IMR-90 (cell line): Measurements from ENCODE around the gene AKT2. TPM values are rescaled to one million over a fixed set of nuclear protein-coding genes. Genes with fewer than 3 reads are reported as not detected.

Experiments
- ATAC-seq: fragments of 200-7000 bp; cut with Tn5 transposase; 2 replicates; pipeline ENCODE4 v1.9.1; 2020; ENCODE audit warnings: low read depth, mild to moderate bottlenecking, moderate library complexity
- BruUV-seq: library from RNA; stranded (reverse); fragments of 400-500 nt; replicated peaks from 2 replicates; lab custom pipeline; 2021; lab: Mats Ljungman, UMichigan
- CTCF ChIA-PET: fragments of 300-600 bp; formaldehyde crosslinking; extraction: SDS; loops from one replicate; lab custom pipeline; 2021; ENCODE audit warnings: antibody characterized with exemption; lab: Yijun Ruan, JAX
- POLR2A ChIA-PET: fragments of 300-600 bp; sonication (Branson Sonifier 250); formaldehyde crosslinking; loops from one replicate; lab custom pipeline; 2022; ENCODE audit warnings: antibody characterized with exemption; ENCODE audit not compliant: unreplicated experiment; lab: Charles Lee
- DNase-seq: peaks from one replicate; pipeline ENCODE4 v3.0.0; 2013
- H2AFZ ChIP-seq: replicated peaks from 2 replicates; pipeline ENCODE3; 2013; ENCODE audit warnings: low read length, mild to moderate bottlenecking; ENCODE audit not compliant: poor library complexity
- H2AK5ac ChIP-seq: 2 replicates; pipeline ENCODE4 v1.6.1; 2013; ENCODE audit warnings: low read depth, low read length, inconsistent platforms
- H2AK9ac ChIP-seq: replicated peaks from 2 replicates; pipeline ENCODE3; 2013; ENCODE audit warnings: mild to moderate bottlenecking, low read depth, low read length, moderate library complexity; ENCODE audit not compliant: poor library complexity
- H2BK120ac ChIP-seq: 2 replicates; pipeline ENCODE4 v1.6.1; 2013; ENCODE audit warnings: low read depth, low read length, inconsistent platforms
- H2BK15ac ChIP-seq: 3 replicates; pipeline ENCODE4 v1.6.1; 2013; ENCODE audit warnings: low read depth, low read length, inconsistent platforms
- H2BK20ac ChIP-seq: 2 replicates; pipeline ENCODE4 v1.6.1; 2013; ENCODE audit warnings: low read depth, mild to moderate bottlenecking, inconsistent platforms, low read length, moderate library complexity
- H2BK5ac ChIP-seq: 2 replicates; pipeline ENCODE4 v1.6.1; 2013; ENCODE audit warnings: mild to moderate bottlenecking, low read depth, low read length, inconsistent platforms; ENCODE audit not compliant: poor library complexity, severe bottlenecking
- H3K14ac ChIP-seq: replicated peaks from 2 replicates; pipeline ENCODE4 v1.6.1; 2013; ENCODE audit warnings: low read depth, low read length, inconsistent platforms
- H3K18ac ChIP-seq: 2 replicates; pipeline ENCODE4 v1.6.1; 2013; ENCODE audit warnings: low read depth, low read length, control low read depth
- H3K23ac ChIP-seq: 2 replicates; pipeline ENCODE4 v1.6.1; 2013; ENCODE audit warnings: low read depth, low read length, inconsistent platforms
- H3K27ac ChIP-seq: 2 replicates; pipeline ENCODE4 v1.5.1; 2013; ENCODE audit warnings: mild to moderate bottlenecking, control low read depth, low read length; ENCODE audit not compliant: insufficient read depth
- H3K27me3 ChIP-seq: 2 replicates; pipeline ENCODE4 v1.6.1; 2013; ENCODE audit warnings: low read length; ENCODE audit not compliant: control insufficient read depth, insufficient read depth
- H3K36me3 ChIP-seq: 2 replicates; pipeline ENCODE4 v1.6.1; 2013; ENCODE audit warnings: low read length, mixed read lengths; ENCODE audit not compliant: control insufficient read depth, insufficient read depth
- H3K4ac ChIP-seq: 2 replicates; pipeline ENCODE4 v1.6.1; 2013; ENCODE audit warnings: low read depth, low read length, inconsistent platforms
- H3K4me1 ChIP-seq: 2 replicates; pipeline ENCODE4 v1.6.1; 2013; ENCODE audit warnings: low read length, mixed read lengths; ENCODE audit not compliant: control insufficient read depth, insufficient read depth
- H3K4me2 ChIP-seq: 2 replicates; pipeline ENCODE4 v1.6.1; 2013; ENCODE audit warnings: low read depth, mild to moderate bottlenecking, control low read depth, low read length, moderate library complexity
- H3K4me3 ChIP-seq: 2 replicates; pipeline ENCODE4 v1.5.1; 2013; ENCODE audit warnings: low read depth, mild to moderate bottlenecking, control low read depth, low read length, moderate library complexity; ENCODE audit not compliant: insufficient read depth
- H3K56ac ChIP-seq: 2 replicates; pipeline ENCODE4 v1.6.1; 2013; ENCODE audit warnings: low read length, inconsistent platforms; ENCODE audit not compliant: insufficient read depth; ENCODE audit errors: extremely low read depth
- H3K79me1 ChIP-seq, 2 experiments: 2 replicates each; pipeline ENCODE4 v1.6.1; 2013; ENCODE audit warnings: low read length in 2 of 2, inconsistent platforms in 1 of 2, low read depth in 1 of 2
- H3K9ac ChIP-seq: 2 replicates; pipeline ENCODE4 v1.6.1; 2013; ENCODE audit warnings: low read depth, low read length, control low read depth
- H3K9me1 ChIP-seq: 2 replicates; pipeline ENCODE4 v1.6.1; 2013; ENCODE audit warnings: low read length, inconsistent platforms; ENCODE audit not compliant: insufficient read depth
- H3K9me3 ChIP-seq: 2 replicates; pipeline ENCODE4 v1.6.1; 2013; ENCODE audit warnings: low read length; ENCODE audit not compliant: control insufficient read depth, insufficient read depth
- H4K20me1 ChIP-seq: 2 replicates; pipeline ENCODE4 v1.6.1; 2013; ENCODE audit warnings: low read length, inconsistent platforms; ENCODE audit not compliant: insufficient read depth
- H4K5ac ChIP-seq: 2 replicates; pipeline ENCODE4 v1.6.1; 2013; ENCODE audit warnings: mild to moderate bottlenecking, low read depth, low read length, control low read depth
- H4K8ac ChIP-seq, 2 experiments: 2 replicates each; pipeline ENCODE4 v1.6.1; 2013; ENCODE audit warnings: low read depth in 2 of 2, low read length in 2 of 2, control low read depth in 1 of 2, inconsistent platforms in 1 of 2
- H4K91ac ChIP-seq: 2 replicates; pipeline ENCODE4 v1.6.1; 2013; ENCODE audit warnings: low read depth, low read length, inconsistent platforms; ENCODE audit not compliant: insufficient read depth
- BHLHE40 ChIP-seq: fragments of 150-350 bp; IDR thresholded peaks from 2 replicates; pipeline ENCODE4 v1.6.1; 2016; ENCODE audit warnings: mild to moderate bottlenecking, low read depth, low read length
- CEBPB ChIP-seq: IDR thresholded peaks from 2 replicates; pipeline ENCODE4 v1.6.1; 2012; ENCODE audit warnings: low read depth, low read length, improper control_type of control experiment
- CHD1 ChIP-seq: IDR thresholded peaks from 2 replicates; pipeline ENCODE4 v1.6.1; 2012; ENCODE audit warnings: low read depth, low read length, improper control_type of control experiment
- CTCF ChIP-seq: conservative IDR thresholded peaks from 2 replicates; pipeline ENCODE4 v1.5.1; 2012; ENCODE audit warnings: mild to moderate bottlenecking, low read depth, low read length, improper control_type of control experiment
- ELK1 ChIP-seq: fragments of 150-350 bp; IDR thresholded peaks from 2 replicates; pipeline ENCODE4 v1.6.1; 2016; ENCODE audit warnings: low read depth, mild to moderate bottlenecking, low read length, moderate library complexity, borderline replicate concordance
- FOS ChIP-seq: fragments of 150-350 bp; IDR thresholded peaks from 2 replicates; pipeline ENCODE4 v1.6.1; 2016; ENCODE audit warnings: low read depth, low read length
- MAFK ChIP-seq: IDR thresholded peaks from 2 replicates; pipeline ENCODE4 v1.6.1; 2012; ENCODE audit warnings: low read depth, low read length, improper control_type of control experiment
- MXI1 ChIP-seq: IDR thresholded peaks from 2 replicates; pipeline ENCODE4 v1.6.1; 2012; ENCODE audit warnings: low read depth, mild to moderate bottlenecking, low read length, moderate library complexity, borderline replicate concordance
- NFE2L2 ChIP-seq: fragments of 150-350 bp; IDR thresholded peaks from 2 replicates; pipeline ENCODE4 v1.6.1; 2016; ENCODE audit warnings: low read depth, mild to moderate bottlenecking, low read length
- RAD21 ChIP-seq: IDR thresholded peaks from 2 replicates; pipeline ENCODE4 v1.6.1; 2012; ENCODE audit warnings: low read length, improper control_type of control experiment
- RCOR1 ChIP-seq: IDR thresholded peaks from 2 replicates; pipeline ENCODE4 v1.6.1; 2012; ENCODE audit warnings: mild to moderate bottlenecking, low read length, improper control_type of control experiment; ENCODE audit not compliant: insufficient replicate concordance
- RFX5 ChIP-seq: IDR thresholded peaks from 2 replicates; pipeline ENCODE4 v1.8.0; 2012; ENCODE audit warnings: low read depth, mild to moderate bottlenecking, low read length, moderate library complexity
- SMC3 ChIP-seq: fragments of 150-350 bp; IDR thresholded peaks from 2 replicates; pipeline ENCODE4 v1.6.1; 2016; ENCODE audit warnings: low read depth, mild to moderate bottlenecking, antibody characterized with exemption, low read length, moderate library complexity
- USF2 ChIP-seq: fragments of 150-350 bp; IDR thresholded peaks from 2 replicates; pipeline ENCODE4 v1.6.1; 2017; ENCODE audit warnings: mild to moderate bottlenecking, antibody characterized with exemption, low read length, low read depth
- WGBS, 2 experiments: methylation state at CpG; one replicate each; pipeline versions ENCODE4 v1.1.5 to v1.1.7; 2013; ENCODE audit warnings: missing lambda C conversion rate in 2 of 2; ENCODE audit not compliant: insufficient read length in 1 of 2; ENCODE audit errors: extremely low coverage in 2 of 2; 5-methylcytosine and 5-hydroxymethylcytosine counted together
- dilution Hi-C: fragments of 300-500 bp; cut with HindIII; formaldehyde crosslinking; loops from one replicate; pipeline ENCODE4 v1.14.3; 2018; ENCODE audit warnings: low sequenced_read_pairs; ENCODE audit not compliant: unreplicated experiment
- in situ Hi-C: fragments of 300-500 bp; cut with MboI; formaldehyde crosslinking; loops from 3 replicates; pipeline ENCODE4 v1.14.3; 2019; ENCODE audit warnings: low sequenced_read_pairs, inconsistent platforms, mixed read lengths
- intact Hi-C: fragments of 100-400 bp; cut with micrococcal nuclease; formaldehyde crosslinking; loops from 2 replicates; pipeline ENCODE4 v1.10.0; 2022
- polyA plus RNA-seq, 3 experiments: library from polyadenylated mRNA; depleted of rRNA; stranded (reverse); fragments of >200 nt; gene quantifications; 2 replicates each; pipeline ENCODE4 v1.2.3, GENCODE V29; 2012; ENCODE audit warnings: low replicate concordance in 1 of 3
- total RNA-seq: library from RNA; depleted of rRNA; stranded (reverse); fragments of >200 nt; gene quantifications from 2 replicates; pipeline ENCODE4 v1.2.3, GENCODE V29; 2012

The AKT2 gene
- total and polyA plus RNA-seq, 2 of the 4 experiments (the other 2 are of a cell fraction), result 61.5 to 104 TPM

- H3K4me1 ChIP-seq, result no peaks in the 10 kb centered on the region
- in situ Hi-C loops, result loop anchor here (25.0 kb wide), 1 partner anchor 191 kb away; no protein-coding TSS in a partner anchor
- BruUV-seq, result no TSS peak
These were observed 36.6 kb upstream of the AKT2 start for GRCh38 chr19:40321566-40322270.

More at GRCh38 chr19:40321566-40322270, 36.6 kb upstream of the AKT2 start:
- Histone ChIP-seq H3K56ac (no peak overlapping the region), H3K9me1 (no peaks in the 10 kb centered on the region), H4K91ac (no peak overlapping the region), H3K79me1 (peaks cover 0 to 5% of the 10 kb centered on the region in 2 experiments; a peak in 1 of 4 replicates), H3K23ac (no peak overlapping the region), H4K8ac (no peak overlapping the region), H3K9ac (no peak overlapping the region), H3K27ac (no peak overlapping the region), H2BK120ac (no peak overlapping the region), H3K4ac (no peak overlapping the region), H2AK5ac (no peak overlapping the region), H3K27me3 (no peaks in the 10 kb centered on the region), H3K4me2 (no peak overlapping the region), H3K14ac (no peak overlapping the region), H2AK9ac (no peak overlapping the region), H4K20me1 (peaks cover 6% of the 10 kb centered on the region; the same call in 1 of the 2 replicates), H3K4me3 (no peak overlapping the region), H2BK15ac (no peak overlapping the region), H2AFZ (no peak overlapping the region), H2BK20ac (no peak overlapping the region), H2BK5ac (no peak overlapping the region), H4K5ac (no peak overlapping the region), H3K36me3 (peaks cover 56% of the 10 kb centered on the region), H3K18ac (no peak overlapping the region), H3K9me3 (no peaks in the 10 kb centered on the region)
- DNase-seq (no peak), ATAC-seq (no peak)
- CTCF ChIA-PET, result no interaction called here
- TF ChIP-seq BHLHE40 (no peak), RAD21 (no peak), CEBPB (no peak), MXI1 (no peak), FOS (no peak), USF2 (no peak), SMC3 (no peak), NFE2L2 (no peak), RCOR1 (no peak), ELK1 (no peak), RFX5 (no peak), MAFK (no peak), CHD1 (no peak), CTCF (no peak)
- WGBS, 2 experiments, result 97% methylated on average over 17 of the region's 27 CpGs; no CpG with 5 or more reads in 1 of the 2 experiments
- dilution Hi-C loops (no loop called here), intact Hi-C loops (no loop called here)
- POLR2A ChIA-PET, result no interaction called here
